Measurements from ENCODE around the gene DGCR6L.
A peak's percentile ranks its signal among the peaks of the same experiment; 100 is the strongest.

Gene DGCR6L

DNA sequence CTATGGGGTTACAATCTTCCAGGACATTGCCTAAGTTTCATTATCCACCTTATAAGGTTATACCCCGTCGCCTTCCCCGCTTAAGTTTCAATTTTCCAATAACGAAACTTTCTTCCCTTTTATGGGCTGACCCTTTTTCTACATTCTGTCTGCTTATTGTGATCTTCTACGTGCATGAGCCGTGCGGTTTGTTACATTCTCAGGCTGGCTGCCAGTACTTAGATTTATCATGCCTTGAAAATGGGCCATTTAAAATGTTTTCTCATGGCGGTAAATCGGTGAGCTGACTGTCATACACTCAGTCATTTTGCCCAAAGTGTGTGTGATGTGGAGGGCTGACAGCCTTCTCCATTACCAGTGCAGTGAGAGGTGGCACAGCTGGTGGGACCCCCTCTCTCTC, 23.3 kb downstream of the DGCR6L start:
- TF ChIP-seq ZBTB7A (IDR thresholded peaks at IDR 0.05; ENCODE audit: low read depth) (no peak), TEAD4 (IDR thresholded peaks at IDR 0.05) (no peak), CREB1 (IDR thresholded peaks at IDR 0.05; ENCODE audit: low read depth) (no peak), NFIC (IDR thresholded peaks at IDR 0.05) (no peak), TAF1 (IDR thresholded peaks at IDR 0.05; ENCODE audit: low read depth) (no peak)
- TF ChIP-seq, protein P1, sequence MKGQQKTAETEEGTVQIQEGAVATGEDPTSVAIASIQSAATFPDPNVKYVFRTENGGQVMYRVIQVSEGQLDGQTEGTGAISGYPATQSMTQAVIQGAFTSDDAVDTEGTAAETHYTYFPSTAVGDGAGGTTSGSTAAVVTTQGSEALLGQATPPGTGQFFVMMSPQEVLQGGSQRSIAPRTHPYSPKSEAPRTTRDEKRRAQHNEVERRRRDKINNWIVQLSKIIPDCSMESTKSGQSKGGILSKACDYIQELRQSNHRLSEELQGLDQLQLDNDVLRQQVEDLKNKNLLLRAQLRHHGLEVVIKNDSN (IDR thresholded peaks at IDR 0.05), result no peak

DNA sequence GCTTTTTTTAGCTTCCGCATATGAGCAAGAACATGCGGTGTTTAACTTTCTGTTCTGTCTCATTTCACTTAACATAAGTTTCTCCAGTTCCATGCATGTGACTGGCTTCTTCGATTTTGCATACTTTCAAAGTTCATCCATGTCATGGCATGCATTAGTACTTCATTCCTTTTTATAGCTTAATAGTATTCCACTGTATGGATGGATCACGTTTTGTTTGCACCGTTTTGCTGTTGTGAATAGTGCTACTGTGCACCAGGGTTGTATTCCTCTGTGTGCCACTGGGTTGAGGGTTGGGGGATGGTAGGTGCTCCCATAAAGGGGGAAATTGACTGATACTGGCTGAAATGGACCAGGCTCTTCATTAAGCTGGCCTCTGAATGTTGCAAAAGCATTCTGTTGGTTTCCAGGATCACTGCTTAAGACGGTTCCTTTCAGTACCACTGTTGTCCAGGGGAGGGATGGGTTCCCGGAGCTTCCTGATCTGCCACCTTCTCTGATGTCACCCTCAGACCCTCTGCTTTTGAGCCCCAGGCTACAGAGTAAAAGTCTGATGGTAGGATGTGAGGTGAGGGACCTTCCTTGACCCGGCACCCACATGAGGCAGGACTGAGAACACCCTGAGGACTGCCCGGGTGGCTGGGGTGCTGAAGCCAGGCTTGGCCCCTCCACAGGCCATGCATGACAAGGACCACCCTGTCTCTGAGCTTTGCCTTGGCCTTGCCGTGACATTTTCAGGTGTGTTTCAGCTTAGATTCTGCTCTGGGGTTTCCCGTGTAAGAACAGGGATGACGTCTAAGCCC, 24.4 kb downstream of the DGCR6L start:
- TF ChIP-seq, protein P2, sequence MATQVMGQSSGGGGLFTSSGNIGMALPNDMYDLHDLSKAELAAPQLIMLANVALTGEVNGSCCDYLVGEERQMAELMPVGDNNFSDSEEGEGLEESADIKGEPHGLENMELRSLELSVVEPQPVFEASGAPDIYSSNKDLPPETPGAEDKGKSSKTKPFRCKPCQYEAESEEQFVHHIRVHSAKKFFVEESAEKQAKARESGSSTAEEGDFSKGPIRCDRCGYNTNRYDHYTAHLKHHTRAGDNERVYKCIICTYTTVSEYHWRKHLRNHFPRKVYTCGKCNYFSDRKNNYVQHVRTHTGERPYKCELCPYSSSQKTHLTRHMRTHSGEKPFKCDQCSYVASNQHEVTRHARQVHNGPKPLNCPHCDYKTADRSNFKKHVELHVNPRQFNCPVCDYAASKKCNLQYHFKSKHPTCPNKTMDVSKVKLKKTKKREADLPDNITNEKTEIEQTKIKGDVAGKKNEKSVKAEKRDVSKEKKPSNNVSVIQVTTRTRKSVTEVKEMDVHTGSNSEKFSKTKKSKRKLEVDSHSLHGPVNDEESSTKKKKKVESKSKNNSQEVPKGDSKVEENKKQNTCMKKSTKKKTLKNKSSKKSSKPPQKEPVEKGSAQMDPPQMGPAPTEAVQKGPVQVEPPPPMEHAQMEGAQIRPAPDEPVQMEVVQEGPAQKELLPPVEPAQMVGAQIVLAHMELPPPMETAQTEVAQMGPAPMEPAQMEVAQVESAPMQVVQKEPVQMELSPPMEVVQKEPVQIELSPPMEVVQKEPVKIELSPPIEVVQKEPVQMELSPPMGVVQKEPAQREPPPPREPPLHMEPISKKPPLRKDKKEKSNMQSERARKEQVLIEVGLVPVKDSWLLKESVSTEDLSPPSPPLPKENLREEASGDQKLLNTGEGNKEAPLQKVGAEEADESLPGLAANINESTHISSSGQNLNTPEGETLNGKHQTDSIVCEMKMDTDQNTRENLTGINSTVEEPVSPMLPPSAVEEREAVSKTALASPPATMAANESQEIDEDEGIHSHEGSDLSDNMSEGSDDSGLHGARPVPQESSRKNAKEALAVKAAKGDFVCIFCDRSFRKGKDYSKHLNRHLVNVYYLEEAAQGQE (IDR thresholded peaks at IDR 0.05; ENCODE audit: low read depth), result no peak
- TF ChIP-seq, protein P1 (IDR thresholded peaks at IDR 0.05), result no peak
- TF ChIP-seq RAD21 (IDR thresholded peaks at IDR 0.05; ENCODE audit: low read depth) (no peak), TAF1 (IDR thresholded peaks at IDR 0.05; ENCODE audit: low read depth) (no peak), CEBPB (IDR thresholded peaks at IDR 0.05) (no peak), ZBTB7A (IDR thresholded peaks at IDR 0.05; ENCODE audit: low read depth) (no peak), NFIC (IDR thresholded peaks at IDR 0.05) (no peak), TCF12 (IDR thresholded peaks at IDR 0.05; ENCODE audit: low read depth) (no peak), TEAD4 (IDR thresholded peaks at IDR 0.05) (no peak), YY1 (IDR thresholded peaks at IDR 0.05; ENCODE audit: low read depth) (no peak), FOXM1 (IDR thresholded peaks at IDR 0.05; ENCODE audit: borderline replicate concordance, low read depth) (no peak), EGR1 (IDR thresholded peaks at IDR 0.05) (no peak), EP300 (IDR thresholded peaks at IDR 0.05; ENCODE audit: borderline replicate concordance) (no peak), CREB1 (IDR thresholded peaks at IDR 0.05; ENCODE audit: low read depth) (no peak)
- TF ChIP-seq, protein P3, sequence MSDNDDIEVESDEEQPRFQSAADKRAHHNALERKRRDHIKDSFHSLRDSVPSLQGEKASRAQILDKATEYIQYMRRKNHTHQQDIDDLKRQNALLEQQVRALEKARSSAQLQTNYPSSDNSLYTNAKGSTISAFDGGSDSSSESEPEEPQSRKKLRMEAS (IDR thresholded peaks at IDR 0.05), result no peak

DNA sequence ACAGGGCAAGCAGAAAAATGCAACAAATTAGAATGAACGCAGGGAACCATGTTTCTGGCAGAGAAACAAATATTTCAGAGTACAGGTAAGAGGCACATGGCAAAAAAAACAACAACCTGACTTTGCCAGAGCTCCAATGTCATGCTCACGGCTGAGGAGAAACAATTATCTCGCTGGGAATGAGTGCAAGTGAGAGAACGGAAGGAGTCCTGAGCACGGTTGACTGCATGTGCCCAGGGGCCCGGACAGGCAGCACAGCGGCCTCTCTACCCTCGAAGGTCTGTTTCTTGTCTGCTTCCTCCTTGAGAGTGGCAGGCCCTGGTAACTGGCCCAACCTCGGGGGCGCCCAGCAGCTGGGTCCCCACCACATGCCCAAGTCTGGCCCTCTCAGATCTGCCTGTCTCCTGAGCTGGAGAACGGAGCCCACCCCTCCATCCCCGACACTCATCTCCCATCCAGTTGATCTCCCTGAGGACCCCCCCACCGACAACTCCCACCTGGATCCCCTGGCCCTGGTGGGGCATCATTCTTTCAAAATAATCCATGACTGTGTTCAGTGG, 27.1 kb downstream of the DGCR6L start:
- TF ChIP-seq YY1 (IDR thresholded peaks at IDR 0.05; ENCODE audit: low read depth), result no peak
- TF ChIP-seq, protein P3 (IDR thresholded peaks at IDR 0.05), result peak; percentile 47

DNA sequence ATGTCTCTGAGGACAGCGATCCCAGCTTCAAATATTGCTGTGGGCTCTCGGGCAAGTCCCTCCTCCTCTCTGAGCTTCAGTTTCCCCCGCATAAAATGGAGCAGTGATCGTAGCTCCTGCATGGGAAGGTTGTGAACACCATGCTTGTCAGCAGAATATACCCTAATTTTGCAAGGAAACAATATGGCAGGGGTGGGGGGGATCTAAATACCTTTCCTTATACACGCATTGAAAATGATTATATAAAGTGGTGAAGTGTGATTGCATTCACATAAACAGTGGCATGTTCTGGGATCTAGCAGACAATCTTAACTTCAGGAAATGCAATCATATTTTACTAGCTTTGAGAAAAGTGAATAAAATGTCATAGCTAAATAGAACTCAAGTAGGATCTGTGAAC, 27.8 kb downstream of the DGCR6L start:
- TF ChIP-seq TAF1 (IDR thresholded peaks at IDR 0.05; ENCODE audit: low read depth), result no peak
- TF ChIP-seq FOXM1 (IDR thresholded peaks at IDR 0.05; ENCODE audit: borderline replicate concordance, low read depth), result no peak
- TF ChIP-seq, protein P2 (IDR thresholded peaks at IDR 0.05; ENCODE audit: low read depth), result no peak
- no peak for TF ChIP-seq RAD21 (IDR thresholded peaks at IDR 0.05; ENCODE audit: low read depth)
- TF ChIP-seq YY1 (IDR thresholded peaks at IDR 0.05; ENCODE audit: low read depth), result no peak
- TF ChIP-seq CEBPB (IDR thresholded peaks at IDR 0.05), result no peak
- TF ChIP-seq NFIC (IDR thresholded peaks at IDR 0.05), result no peak

DNA sequence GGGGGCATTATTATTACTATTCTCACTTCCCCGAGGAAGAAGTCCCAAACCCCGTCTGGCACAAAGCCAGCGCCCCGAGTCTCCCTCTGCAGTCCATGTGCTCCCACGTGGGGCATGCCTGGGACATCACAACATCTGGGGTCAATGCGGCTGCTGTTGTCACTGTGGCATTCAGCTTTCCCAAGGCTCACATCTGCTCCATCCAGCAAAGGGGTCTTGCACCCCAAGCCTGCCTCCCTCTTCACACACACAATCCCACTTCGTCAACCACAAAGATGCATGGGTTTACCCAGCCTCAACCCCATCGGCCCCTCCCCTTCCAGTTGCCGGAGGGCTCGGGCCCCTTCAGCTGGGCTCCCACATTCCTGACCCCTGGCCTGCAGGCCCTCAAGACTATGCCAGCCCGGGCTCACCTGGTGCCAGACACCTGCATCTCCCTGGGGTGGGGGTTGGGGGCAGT, 28.2 kb downstream of the DGCR6L start:
- TF ChIP-seq, protein P3 (IDR thresholded peaks at IDR 0.05), result no peak
- TF ChIP-seq FOXM1 (IDR thresholded peaks at IDR 0.05; ENCODE audit: borderline replicate concordance, low read depth) (no peak), TEAD4 (IDR thresholded peaks at IDR 0.05) (no peak), RAD21 (IDR thresholded peaks at IDR 0.05; ENCODE audit: low read depth) (no peak), TCF12 (IDR thresholded peaks at IDR 0.05; ENCODE audit: low read depth) (no peak), YY1 (IDR thresholded peaks at IDR 0.05; ENCODE audit: low read depth) (no peak), NFIC (IDR thresholded peaks at IDR 0.05) (no peak)

DNA sequence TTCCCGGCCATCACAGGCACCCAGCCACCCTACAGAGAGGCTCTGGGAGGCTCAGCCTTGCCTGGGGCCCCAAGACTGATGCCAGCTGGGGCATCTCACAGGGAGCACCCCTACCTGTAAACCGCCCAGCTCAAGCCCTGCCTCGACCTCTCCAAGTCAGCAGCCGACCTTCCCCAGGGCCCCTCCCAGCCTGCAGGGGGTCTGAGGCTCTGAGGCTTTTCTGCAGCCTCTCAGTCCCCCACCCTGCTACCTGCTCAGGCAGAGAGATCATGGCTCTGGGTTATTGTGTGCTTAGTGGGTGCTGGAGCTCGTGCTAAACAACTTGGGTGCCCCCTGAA, 28.6 kb downstream of the DGCR6L start:
- TF ChIP-seq TAF1 (IDR thresholded peaks at IDR 0.05; ENCODE audit: low read depth), result no peak
- TF ChIP-seq EGR1 (IDR thresholded peaks at IDR 0.05), result no peak
- TF ChIP-seq, protein P2 (IDR thresholded peaks at IDR 0.05; ENCODE audit: low read depth), result no peak
